Nucleus accumbens (tissue), 56 donors: ENCODE data around the gene IRX5.

Experiments used
- DNase-seq, 56 donors: peaks; one replicate each; lab custom pipeline; 2025; lab: John Stamatoyannopoulos, UW

Gene IRX5

GRCh38 chr16:54929090-54930004 lies 1.3 kb upstream of the IRX5 start:
- peak; percentile 52 to 100 (median 95) for DNase-seq

DNA sequence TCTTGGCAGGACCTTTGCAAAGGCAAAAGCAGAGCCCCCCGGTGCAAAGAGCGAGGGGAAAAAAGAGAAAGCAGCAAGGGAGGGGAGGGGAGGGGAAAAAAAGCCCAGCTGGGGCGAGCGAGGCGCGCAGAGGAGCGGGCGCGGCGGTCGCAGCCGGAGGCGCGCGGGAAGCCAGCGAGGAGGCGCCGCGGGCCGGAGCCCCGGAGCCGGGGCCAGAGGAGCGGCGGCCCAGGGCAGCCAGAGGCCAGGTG lies 129 bp downstream of the IRX5 start:
- DNase-seq: no peak

- DNase-seq: no peak
Observed at GRCh38 chr16:54931120-54932014, 702 bp downstream of the IRX5 start.

DNA sequence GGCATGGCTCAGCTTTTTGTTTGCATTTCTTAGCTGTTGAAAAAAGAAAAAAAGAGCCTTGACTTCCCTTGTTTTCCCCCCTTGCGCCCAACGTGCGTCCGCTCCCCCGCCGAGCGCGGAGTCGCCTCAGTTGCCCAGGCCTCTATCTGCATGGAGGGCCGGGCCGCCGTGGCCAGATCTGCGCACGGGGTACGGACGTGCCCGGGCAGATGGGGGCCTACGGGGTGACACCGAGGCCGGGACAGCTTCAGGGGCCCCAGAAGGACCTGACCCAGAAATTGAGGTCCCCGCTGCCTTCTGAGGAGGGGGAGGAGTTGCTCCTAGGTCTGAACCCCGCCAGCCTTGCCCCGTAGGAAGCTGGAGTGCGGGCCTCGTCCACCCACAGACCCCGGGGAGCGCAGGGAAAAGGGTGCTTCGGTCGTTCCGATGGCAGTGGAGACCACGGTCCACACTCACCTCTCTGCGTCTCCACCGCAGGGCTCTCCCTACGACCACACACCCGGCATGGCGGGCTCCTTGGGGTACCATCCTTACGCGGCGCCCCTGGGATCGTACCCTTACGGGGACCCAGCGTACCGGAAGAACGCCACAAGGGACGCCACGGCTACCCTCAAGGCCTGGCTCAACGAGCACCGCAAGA lies 1.5 kb downstream of the IRX5 start:
- no peak for DNase-seq

GRCh38 chr16:54932737-54933254 lies 2.1 kb downstream of the IRX5 start:
- no peak for DNase-seq

- DNase-seq: no peak
Observed at GRCh38 chr16:54933281-54934011, 2.8 kb downstream of the IRX5 start.

GRCh38 chr16:54934481-54935265 lies 4.0 kb downstream of the IRX5 start:
- DNase-seq: peak in 1 of 56 donors; percentile 17

GRCh38 chr16:54935266-54935968 lies 4.8 kb downstream of the IRX5 start:
- no peak for DNase-seq

DNA sequence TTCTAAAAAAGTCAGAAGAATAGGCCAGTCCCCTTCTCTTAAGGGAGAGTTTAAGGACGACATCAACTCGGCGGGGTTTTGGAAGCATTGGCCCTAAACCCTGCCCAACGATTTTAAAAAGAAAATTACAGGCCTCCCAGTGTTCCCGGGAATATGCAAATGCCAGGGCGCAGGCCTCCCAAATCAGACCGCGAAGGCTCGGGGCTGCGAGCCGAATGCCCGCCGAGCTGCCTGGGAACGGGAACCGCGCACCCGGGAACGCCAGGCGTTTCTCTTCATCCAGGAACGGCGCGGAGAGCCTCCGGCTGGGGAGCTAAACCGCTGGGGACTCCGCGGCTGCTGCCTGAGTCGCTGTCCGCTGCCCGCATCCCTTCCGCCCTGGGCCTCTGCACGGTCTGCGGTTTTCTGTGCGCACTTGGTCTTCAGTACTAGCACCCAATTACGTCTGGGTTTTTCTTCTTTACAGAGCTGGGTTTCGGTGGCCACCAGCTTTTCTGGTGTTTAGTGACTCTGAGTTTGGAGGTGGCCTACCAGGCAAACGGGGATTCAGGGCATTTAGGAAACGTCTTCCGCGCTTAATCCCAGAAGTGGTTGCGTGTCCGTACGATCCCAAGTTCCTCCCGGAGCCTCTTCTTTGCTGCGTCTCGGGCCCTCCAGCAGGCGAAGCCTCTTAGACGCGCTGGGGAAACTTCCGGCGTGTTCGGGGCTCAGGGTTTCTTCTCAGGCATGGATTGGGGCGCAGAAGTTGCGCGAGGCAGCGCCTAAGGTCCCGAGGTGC lies 5.7 kb downstream of the IRX5 start:
- peak in 2 of 56 donors; percentile 19 to 25 for DNase-seq

- DNase-seq: peak in 6 of 56 donors; percentile 7 to 43 (median 28)
Observed at GRCh38 chr16:54936979-54937670, 6.5 kb downstream of the IRX5 start.

DNA sequence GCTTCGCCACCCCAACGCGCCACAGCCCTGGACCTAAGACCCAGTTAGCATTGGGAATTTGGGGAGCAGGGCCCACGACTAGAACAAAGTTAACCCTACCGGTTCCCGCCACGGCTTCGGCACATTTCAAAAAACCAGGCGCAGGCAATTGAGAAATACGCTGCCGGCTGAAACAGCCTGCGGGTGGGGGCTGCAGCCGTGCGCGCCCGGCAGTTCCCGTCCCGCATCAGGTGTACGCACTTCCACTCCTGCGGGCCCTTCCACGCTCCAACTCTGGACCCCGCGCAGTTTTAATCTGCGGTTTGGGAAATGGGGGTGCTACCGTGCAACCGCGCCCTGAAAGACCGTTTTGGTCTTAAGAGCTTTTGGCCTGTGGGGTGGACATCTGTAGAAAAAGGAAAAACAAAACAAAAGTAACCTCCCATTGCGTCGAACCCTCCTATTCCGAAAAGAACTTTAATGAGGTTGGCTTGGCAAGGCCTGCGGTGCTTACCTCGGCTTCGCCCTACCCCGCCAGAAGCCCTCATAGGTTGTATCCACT lies 7.1 kb downstream of the IRX5 start:
- DNase-seq: no peak

GRCh38 chr16:54938212-54939028 lies 7.8 kb downstream of the IRX5 start:
- DNase-seq: no peak

GRCh38 chr16:54939029-54939346 lies 8.3 kb downstream of the IRX5 start:
- DNase-seq: no peak

- DNase-seq: no peak
Observed at GRCh38 chr16:54939510-54940278, 9.0 kb downstream of the IRX5 start.

DNA sequence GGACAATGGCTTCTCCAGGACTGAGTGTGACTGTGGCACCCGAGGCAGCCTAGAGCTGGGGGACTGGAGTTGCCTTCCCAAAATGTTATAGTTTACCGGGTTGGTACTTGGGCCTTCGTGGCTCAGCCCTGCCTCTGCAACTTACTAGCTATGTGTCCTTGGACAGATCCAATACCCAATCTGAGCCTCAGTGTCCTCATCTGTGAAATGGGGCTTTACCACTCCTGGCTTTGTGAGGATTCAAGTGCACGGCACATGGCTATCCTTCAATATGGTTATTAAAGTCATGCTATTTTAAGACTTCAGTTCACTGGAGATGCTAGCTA lies 9.6 kb downstream of the IRX5 start:
- no peak for DNase-seq
